ENCODE results near the gene ACOX1. TPM values are rescaled to one million over a fixed set of nuclear protein-coding genes. Genes with fewer than 3 reads are reported as not detected.

The ACOX1 gene
- total and polyA plus RNA-seq, 4 donors: 14.6 to 48.8 (median 28.8) TPM

DNA sequence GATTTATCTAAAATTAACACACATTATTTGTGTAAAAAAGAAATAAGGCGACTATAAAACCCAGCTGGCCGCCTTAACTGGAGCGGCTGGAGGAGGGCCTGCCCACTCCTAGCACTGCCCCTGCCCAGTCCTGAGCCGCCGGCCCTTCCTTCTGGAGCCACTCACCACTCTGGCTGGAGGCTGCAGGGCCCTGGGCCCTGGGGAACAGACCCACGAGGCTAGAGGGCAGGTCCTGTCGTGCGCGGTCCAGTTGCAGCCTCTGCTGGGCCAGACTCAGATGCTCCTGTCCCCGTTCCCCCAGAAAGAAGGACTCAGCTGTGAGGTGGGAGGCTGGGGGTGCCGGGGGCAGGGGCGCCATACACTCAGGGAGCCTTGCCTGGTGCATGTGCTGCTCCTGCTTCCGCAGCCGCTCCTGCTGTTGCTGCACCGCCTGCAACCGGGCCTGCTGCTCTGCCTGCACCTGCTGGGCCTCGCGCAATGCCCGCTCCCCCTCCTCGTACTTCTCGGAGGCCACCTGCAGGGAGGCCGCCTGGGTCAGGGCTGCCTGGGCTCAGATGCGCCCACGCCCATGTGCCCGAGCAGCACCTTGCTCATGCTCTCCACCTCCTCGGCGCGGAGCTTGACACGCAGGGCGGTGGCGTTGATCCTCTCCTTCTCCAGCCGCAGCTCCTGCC lies 65.3 kb downstream of the ACOX1 start:
- intact Hi-C loops (cut with DNase I): no loop called here
- Histone ChIP-seq H3K36me3 (ENCODE audit: control insufficient read depth in 1 of 2, insufficient read depth in 2 of 2, low read length in 1 of 2) (peaks cover 0 to 2% of the 10 kb centered on the region in 2 donors), H3K4me1 (ENCODE audit: control insufficient read depth in 1 of 2, insufficient read depth in 2 of 2, low read length in 2 of 2) (no peaks in the 10 kb centered on the region), H3K4me3 (ENCODE audit: low read length in 2 of 2) (no peak overlapping the region), H3K27me3 (ENCODE audit: control insufficient read depth in 1 of 2, insufficient read depth in 2 of 2, low read length in 1 of 2) (no peaks in the 10 kb centered on the region), H3K27ac (ENCODE audit: low read depth in 1 of 2, low read length in 2 of 2) (no peak overlapping the region), H3K9me3 (ENCODE audit: control insufficient read depth, low read length) (no peaks in the 10 kb centered on the region)
- peak in 1 of 2 donors; percentile 40 for DNase-seq
- ATAC-seq (ENCODE audit: low FRiP score): no peak
- 94 to 95% methylated on average over 29 to 32 of the region's 32 CpGs for WGBS, 2 donors

DNA sequence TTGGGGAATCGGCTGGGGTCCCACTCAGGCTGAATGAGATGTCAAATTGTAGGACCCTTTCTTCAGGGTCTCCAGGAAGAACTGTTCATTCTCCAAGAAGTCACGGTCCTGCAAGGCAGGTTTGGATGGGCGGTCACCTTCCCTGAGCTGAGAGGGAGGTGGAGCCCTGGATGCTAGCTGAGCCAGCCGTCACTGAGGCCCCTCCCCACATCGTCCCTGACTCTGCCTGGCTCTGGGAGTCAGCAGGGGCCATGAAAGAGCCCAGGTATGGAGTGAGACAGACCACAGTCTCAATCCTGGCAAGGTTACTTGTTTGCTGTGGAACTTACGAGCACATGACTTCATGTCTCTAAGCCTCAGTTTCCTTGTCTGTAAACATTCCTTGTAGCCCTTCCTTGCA lies 68.3 kb downstream of the ACOX1 start:
- WGBS, 2 donors: 78% methylated on average over 6 of the region's 6 CpGs
- Histone ChIP-seq H3K27me3 (ENCODE audit: control insufficient read depth in 1 of 2, insufficient read depth in 2 of 2, low read length in 1 of 2) (no peaks in the 10 kb centered on the region), H3K4me3 (ENCODE audit: low read length in 2 of 2) (no peak overlapping the region), H3K36me3 (ENCODE audit: control insufficient read depth in 1 of 2, insufficient read depth in 2 of 2, low read length in 1 of 2) (peaks cover 0 to 2% of the 10 kb centered on the region in 2 donors), H3K27ac (ENCODE audit: low read depth in 1 of 2, low read length in 2 of 2) (no peak overlapping the region), H3K4me1 (ENCODE audit: control insufficient read depth in 1 of 2, insufficient read depth in 2 of 2, low read length in 2 of 2) (no peaks in the 10 kb centered on the region), H3K9me3 (ENCODE audit: control insufficient read depth, low read length) (no peaks in the 10 kb centered on the region)
- DNase-seq: peak in 1 of 2 donors; percentile 33
- intact Hi-C loops (cut with DNase I): no loop called here
- ATAC-seq (ENCODE audit: low FRiP score): no peak

DNA sequence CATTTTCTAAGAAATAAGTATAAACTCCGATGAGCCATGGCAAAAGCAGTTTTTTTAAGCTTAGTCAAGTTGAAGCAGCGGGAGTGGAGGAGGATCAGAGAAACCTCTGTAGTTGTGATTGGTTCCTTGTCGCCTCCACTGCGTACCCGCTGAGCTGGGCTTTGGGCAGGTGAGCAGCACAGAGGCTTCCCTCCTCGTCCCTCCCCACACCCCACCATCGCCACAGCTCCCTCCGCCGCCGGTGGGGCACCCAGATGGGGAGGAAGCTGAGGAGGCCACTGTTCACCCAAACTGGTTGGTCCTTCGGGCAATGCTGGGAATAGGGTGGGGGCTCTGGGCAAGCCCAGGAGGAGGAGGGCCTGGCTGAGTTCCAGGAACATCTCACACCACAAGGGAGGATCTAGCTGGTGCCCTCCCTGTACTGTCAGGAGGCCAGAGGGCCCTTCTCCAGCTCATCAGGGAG lies 69.1 kb downstream of the ACOX1 start:
- ATAC-seq (ENCODE audit: low FRiP score) (no peak), DNase-seq (peak in 1 of 2 donors; percentile 40)
- Histone ChIP-seq H3K4me1 (ENCODE audit: control insufficient read depth in 1 of 2, insufficient read depth in 2 of 2, low read length in 2 of 2) (no peaks in the 10 kb centered on the region), H3K9me3 (ENCODE audit: control insufficient read depth, low read length) (no peaks in the 10 kb centered on the region), H3K27me3 (ENCODE audit: control insufficient read depth in 1 of 2, insufficient read depth in 2 of 2, low read length in 1 of 2) (no peaks in the 10 kb centered on the region), H3K36me3 (ENCODE audit: control insufficient read depth in 1 of 2, insufficient read depth in 2 of 2, low read length in 1 of 2) (peaks cover 0 to 2% of the 10 kb centered on the region in 2 donors), H3K27ac (ENCODE audit: low read depth in 1 of 2, low read length in 2 of 2) (no peak overlapping the region), H3K4me3 (ENCODE audit: low read length in 2 of 2) (no peak overlapping the region)
- 84 to 85% methylated on average over 11 of the region's 11 CpGs for WGBS, 2 donors
- intact Hi-C loops (cut with DNase I): loop anchor here in 1 of 2 donors (5.0 kb wide), 1 partner anchor 92 kb away; the partner anchor contains the start of gene CDK3

DNA sequence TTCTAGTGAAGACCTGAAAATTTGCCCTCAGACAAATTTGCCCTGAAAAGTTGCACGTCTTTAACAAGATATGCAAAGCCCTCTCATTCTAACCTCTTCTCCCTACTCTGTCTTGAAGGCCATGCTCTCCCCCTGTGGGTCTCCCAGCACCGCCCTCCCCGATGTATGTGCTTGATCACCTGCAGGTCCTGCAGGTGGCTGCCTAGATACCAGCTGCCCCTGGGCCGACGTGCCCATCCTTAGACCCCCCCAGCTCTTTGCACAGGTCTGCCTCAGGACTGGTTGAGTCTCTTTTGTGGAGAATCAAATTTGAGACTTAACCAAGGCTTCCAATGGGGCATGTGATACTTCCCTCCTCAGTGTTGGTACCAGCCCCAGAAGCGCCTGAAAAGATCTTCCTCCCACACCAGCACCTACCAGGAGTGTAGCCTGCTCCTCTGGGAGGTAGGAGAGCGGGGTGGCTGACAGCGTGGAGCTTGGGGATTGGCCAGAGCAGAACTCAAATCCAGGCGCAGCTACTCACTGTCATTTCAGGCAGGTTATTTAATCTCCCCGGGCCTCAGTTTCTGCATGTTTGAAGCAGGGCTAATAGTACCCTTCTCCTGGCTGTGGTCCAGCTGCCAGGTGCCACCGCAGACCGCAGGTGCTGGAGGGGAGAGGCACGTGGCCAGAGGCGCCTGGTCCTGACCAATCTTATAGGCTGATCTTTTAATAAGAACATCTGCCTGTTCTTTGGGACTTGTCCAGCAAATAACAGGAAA lies 69.7 kb downstream of the ACOX1 start:
- Histone ChIP-seq H3K36me3 (ENCODE audit: control insufficient read depth in 1 of 2, insufficient read depth in 2 of 2, low read length in 1 of 2) (peaks cover 0 to 2% of the 10 kb centered on the region in 2 donors), H3K27me3 (ENCODE audit: control insufficient read depth in 1 of 2, insufficient read depth in 2 of 2, low read length in 1 of 2) (no peaks in the 10 kb centered on the region), H3K4me1 (ENCODE audit: control insufficient read depth in 1 of 2, insufficient read depth in 2 of 2, low read length in 2 of 2) (no peaks in the 10 kb centered on the region), H3K9me3 (ENCODE audit: control insufficient read depth, low read length) (no peaks in the 10 kb centered on the region), H3K4me3 (ENCODE audit: low read length in 2 of 2) (no peak overlapping the region), H3K27ac (ENCODE audit: low read depth in 1 of 2, low read length in 2 of 2) (no peak overlapping the region)
- DNase-seq (peak in 1 of 2 donors; percentile 18), ATAC-seq (ENCODE audit: low FRiP score) (no peak)
- 88 to 90% methylated on average over 14 of the region's 14 CpGs for WGBS, 2 donors
- intact Hi-C loops (cut with DNase I): loop anchor here in 1 of 2 donors (5.0 kb wide), 1 partner anchor 93 kb away; the partner anchor contains the start of gene CDK3

DNA sequence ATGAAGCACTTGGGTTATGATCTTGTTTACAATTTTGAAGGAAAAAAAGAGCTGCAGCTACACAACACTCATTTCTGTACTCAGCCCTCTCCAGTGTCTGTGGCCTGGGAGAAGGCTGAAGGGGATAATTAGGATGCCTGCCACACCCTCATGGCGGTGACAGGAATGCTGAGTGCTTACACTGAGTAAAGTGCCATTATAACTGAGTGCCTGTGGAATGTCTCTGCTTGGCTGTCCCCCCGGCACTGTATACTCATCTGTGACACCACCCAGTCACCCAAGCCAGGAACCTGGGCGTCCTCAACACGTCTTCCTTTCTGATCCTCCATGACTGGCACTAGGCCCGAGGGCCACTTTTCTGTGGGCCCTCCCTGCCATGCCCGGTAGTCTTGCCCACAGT lies 70.8 kb downstream of the ACOX1 start:
- Histone ChIP-seq H3K27me3 (ENCODE audit: control insufficient read depth in 1 of 2, insufficient read depth in 2 of 2, low read length in 1 of 2) (no peaks in the 10 kb centered on the region), H3K9me3 (ENCODE audit: control insufficient read depth, low read length) (no peaks in the 10 kb centered on the region), H3K27ac (ENCODE audit: low read depth in 1 of 2, low read length in 2 of 2) (no peak overlapping the region), H3K36me3 (ENCODE audit: control insufficient read depth in 1 of 2, insufficient read depth in 2 of 2, low read length in 1 of 2) (peaks cover 0 to 2% of the 10 kb centered on the region in 2 donors), H3K4me3 (ENCODE audit: low read length in 2 of 2) (no peak overlapping the region), H3K4me1 (ENCODE audit: control insufficient read depth in 1 of 2, insufficient read depth in 2 of 2, low read length in 2 of 2) (no peaks in the 10 kb centered on the region)
- peak in 1 of 2 donors; percentile 27 for DNase-seq
- ATAC-seq (ENCODE audit: low FRiP score): no peak
- WGBS, 2 donors: 73 to 77% methylated on average over 6 of the region's 6 CpGs
- intact Hi-C loops (cut with DNase I): loop anchor here in 1 of 2 donors (5.0 kb wide), 1 partner anchor 94 kb away; the partner anchor contains the start of gene CDK3

DNA sequence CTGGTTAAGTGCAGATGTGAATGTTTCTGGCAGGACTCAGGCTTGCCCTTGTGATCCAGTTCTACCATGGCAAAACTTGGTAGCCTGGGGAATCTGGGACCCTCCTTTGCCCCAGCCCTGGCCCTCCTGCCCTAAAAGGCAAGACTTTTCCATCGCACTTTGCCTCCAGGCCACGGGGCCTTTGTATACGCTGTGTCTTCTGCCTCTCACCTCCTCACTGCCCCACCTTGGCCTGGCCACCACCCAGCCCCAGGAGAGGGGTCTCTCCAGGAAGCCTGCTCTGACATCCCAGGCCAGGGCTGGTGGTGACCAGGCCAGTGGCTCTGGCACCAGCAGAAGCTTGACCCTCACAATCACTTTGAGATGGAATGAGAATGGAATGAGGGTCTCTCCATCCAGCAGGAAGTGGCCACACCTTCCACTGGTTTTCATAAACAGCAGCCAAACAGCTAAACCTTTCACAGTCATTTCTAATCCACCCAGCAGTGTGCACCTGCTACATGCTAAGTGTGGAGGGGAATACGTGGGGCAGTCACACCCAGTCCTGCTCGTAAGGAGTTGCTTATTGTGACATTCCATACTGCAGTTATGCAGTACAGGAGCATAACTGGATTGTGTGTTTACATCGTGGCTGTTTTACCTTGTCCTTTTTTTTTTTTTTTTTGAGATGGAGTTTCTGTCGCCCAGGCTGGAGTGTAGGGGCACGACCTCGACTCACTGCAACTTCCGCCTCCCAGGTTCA lies 72.7 kb downstream of the ACOX1 start:
- DNase-seq (peak in 1 of 2 donors; percentile 41), ATAC-seq (ENCODE audit: low FRiP score) (no peak)
- Histone ChIP-seq H3K27ac (ENCODE audit: low read depth in 1 of 2, low read length in 2 of 2) (no peak overlapping the region), H3K36me3 (ENCODE audit: control insufficient read depth in 1 of 2, insufficient read depth in 2 of 2, low read length in 1 of 2) (peaks cover 0 to 3% of the 10 kb centered on the region in 2 donors), H3K4me1 (ENCODE audit: control insufficient read depth in 1 of 2, insufficient read depth in 2 of 2, low read length in 2 of 2) (no peaks in the 10 kb centered on the region), H3K27me3 (ENCODE audit: control insufficient read depth in 1 of 2, insufficient read depth in 2 of 2, low read length in 1 of 2) (no peaks in the 10 kb centered on the region), H3K9me3 (ENCODE audit: control insufficient read depth, low read length) (no peaks in the 10 kb centered on the region), H3K4me3 (ENCODE audit: low read length in 2 of 2) (no peak overlapping the region)
- 85 to 87% methylated on average over 10 of the region's 10 CpGs for WGBS, 2 donors
- intact Hi-C loops (cut with DNase I): loop anchor here in 1 of 2 donors (5.0 kb wide), 1 partner anchor 96 kb away; the partner anchor contains the start of gene CDK3

GRCh38 chr17:75904749-75905521 lies 74.0 kb downstream of the ACOX1 start, which contains the start of gene MRPL38:
MRPL38 (minus strand) TSS chr17:75904884; CDS start chr17:75904875, 9 bp downstream.
- WGBS, 2 donors: 1 to 2% methylated on average over 59 to 69 of the region's 69 CpGs
- no peaks in the 10 kb centered on the region for H3K27me3 ChIP-seq (ENCODE audit: control insufficient read depth in 1 of 2, insufficient read depth in 2 of 2, low read length in 1 of 2)
- peak; percentile 95 for DNase-seq
- peak within 1 kb of the TSS; percentile 20 to 77 for H3K4me3 ChIP-seq (ENCODE audit: low read length in 2 of 2)
- peak; percentile 98 for ATAC-seq (ENCODE audit: low FRiP score)
- intact Hi-C loops (cut with DNase I): loop anchor here (2.0 to 5.0 kb wide), 2 partner anchors 97 to 100 kb away; partner anchors contain the start of gene CDK3 (in 1 of the 2)
- H3K36me3 ChIP-seq (ENCODE audit: control insufficient read depth in 1 of 2, insufficient read depth in 2 of 2, low read length in 1 of 2): peaks cover 0 to 3% of the 10 kb centered on the region in 2 donors
- H3K4me1 ChIP-seq (ENCODE audit: control insufficient read depth in 1 of 2, insufficient read depth in 2 of 2, low read length in 2 of 2): no peaks in the 10 kb centered on the region
- no peaks in the 10 kb centered on the region for H3K9me3 ChIP-seq (ENCODE audit: control insufficient read depth, low read length)
- H3K27ac ChIP-seq (ENCODE audit: low read depth in 1 of 2, low read length in 2 of 2): peak within 1 kb of the TSS in 1 of 2 donors; percentile 22

Data from aorta (tissue), 5 donors.